ENCODE measurements around the gene PRRT4. TPM values are rescaled to one million over a fixed set of nuclear protein-coding genes. Genes with fewer than 3 reads are reported as not detected.

PRRT4 gene
- total and polyA plus RNA-seq, 5 donors from 2014 or later, result 0.06 to 0.42 TPM; not detected in 3

GRCh38 chr7:128347647-128348097 is 13.8 kb downstream of the PRRT4 start:
- peaks cover 29% of the 10 kb centered on the region for H3K27me3 Mint-ChIP-seq
- no peak overlapping the region for H3K27ac ChIP-seq (ENCODE audit: insufficient read depth, low read length, poor library complexity, severe bottlenecking)
- peak in 2 of 3 donors; percentile 23 to 30 for DNase-seq
- peak overlapping the region in 1 of 3 donors; percentile 33 for H3K27ac Mint-ChIP-seq
- H3K9me3 Mint-ChIP-seq, result peaks cover 0 to 4% (median 0%) of the 10 kb centered on the region in 7 donors
- no peak overlapping the region for H3K4me3 ChIP-seq (ENCODE audit: low read depth, low read length)
- H3K4me1 ChIP-seq (ENCODE audit: control insufficient read depth, insufficient read depth, low read length, poor library complexity, severe bottlenecking), result peaks cover 28% of the 10 kb centered on the region
- H3K27me3 ChIP-seq (ENCODE audit: control insufficient read depth, insufficient read depth, low read length), result peaks cover 6% of the 10 kb centered on the region
- peaks cover 0 to 13% (median 8%) of the 10 kb centered on the region in 4 donors for H3K4me1 Mint-ChIP-seq
- H3K36me3 Mint-ChIP-seq, result no peaks in the 10 kb centered on the region
- no peak for ATAC-seq (ENCODE audit: low read depth in 2 of 2)
- peak overlapping the region in 1 of 4 donors; percentile 4 for H3K4me3 Mint-ChIP-seq
- H3K36me3 ChIP-seq (ENCODE audit: control insufficient read depth, insufficient read depth, low read length), result no peaks in the 10 kb centered on the region
- no peaks in the 10 kb centered on the region for H3K9me3 ChIP-seq (ENCODE audit: control insufficient read depth in 2 of 2, low read length in 2 of 2)

- no peak overlapping the region for H3K4me3 ChIP-seq (ENCODE audit: low read depth, low read length)
- no peak overlapping the region for H3K27ac Mint-ChIP-seq
- peaks cover 19% of the 10 kb centered on the region for H3K27me3 Mint-ChIP-seq
Observed at GRCh38 chr7:128344431-128344774, 17.1 kb downstream of the PRRT4 start.

GRCh38 chr7:128343554-128344430 is 17.7 kb downstream of the PRRT4 start, which contains the start of gene RBM28:
TSS of gene RBM28 (minus strand) at chr7:128343908. CDS start at chr7:128343793, 115 bp downstream.
- no peaks in the 10 kb centered on the region for H3K9me3 ChIP-seq (ENCODE audit: control insufficient read depth in 2 of 2, low read length in 2 of 2)
- H3K4me3 ChIP-seq (ENCODE audit: low read depth, low read length), result peak within 1 kb of the TSS; percentile 100
- H3K4me1 ChIP-seq (ENCODE audit: control insufficient read depth, insufficient read depth, low read length, poor library complexity, severe bottlenecking), result peaks cover 25% of the 10 kb centered on the region
- peaks cover 7% of the 10 kb centered on the region for H3K36me3 ChIP-seq (ENCODE audit: control insufficient read depth, insufficient read depth, low read length)
- peak within 1 kb of the TSS; percentile 84 for H3K27ac ChIP-seq (ENCODE audit: insufficient read depth, low read length, poor library complexity, severe bottlenecking)
- ATAC-seq (ENCODE audit: low read depth in 2 of 2) (peak; percentile 93 to 96), DNase-seq (peak; percentile 79 to 94 (median 90))
- Mint-ChIP-seq H3K4me3 (peak within 1 kb of the TSS; percentile 95 to 99 (median 98)), H3K9me3 (peaks cover 0 to 2% (median 0%) of the 10 kb centered on the region in 7 donors), H3K4me1 (peaks cover 3 to 41% (median 31%) of the 10 kb centered on the region in 4 donors), H3K27me3 (peaks cover 18% of the 10 kb centered on the region), H3K27ac (peak within 1 kb of the TSS; percentile 88 to 95 (median 94)), H3K36me3 (peaks cover 6% of the 10 kb centered on the region)
- H3K27me3 ChIP-seq (ENCODE audit: control insufficient read depth, insufficient read depth, low read length), result peaks cover 3% of the 10 kb centered on the region

More at GRCh38 chr7:128344431-128344774, 17.1 kb downstream of the PRRT4 start:
- Mint-ChIP-seq H3K4me3 (peak overlapping the region in 2 of 4 donors; percentile 95 to 97), H3K4me1 (peaks cover 0 to 41% (median 31%) of the 10 kb centered on the region in 4 donors), H3K9me3 (peaks cover 0 to 3% (median 0%) of the 10 kb centered on the region in 7 donors), H3K36me3 (peaks cover 5% of the 10 kb centered on the region)
- H3K4me1 ChIP-seq (ENCODE audit: control insufficient read depth, insufficient read depth, low read length, poor library complexity, severe bottlenecking), result peaks cover 25% of the 10 kb centered on the region
- no peaks in the 10 kb centered on the region for H3K9me3 ChIP-seq (ENCODE audit: control insufficient read depth in 2 of 2, low read length in 2 of 2)
- H3K27ac ChIP-seq (ENCODE audit: insufficient read depth, low read length, poor library complexity, severe bottlenecking), result no peak overlapping the region
- H3K36me3 ChIP-seq (ENCODE audit: control insufficient read depth, insufficient read depth, low read length), result peaks cover under 1% of the 10 kb centered on the region
- DNase-seq (no peak), ATAC-seq (ENCODE audit: low read depth in 2 of 2) (no peak)
- H3K27me3 ChIP-seq (ENCODE audit: control insufficient read depth, insufficient read depth, low read length), result peaks cover 3% of the 10 kb centered on the region

GRCh38 chr7:128341733-128342132 is 19.8 kb downstream of the PRRT4 start:
- Histone ChIP-seq H3K27ac (ENCODE audit: insufficient read depth, low read length, poor library complexity, severe bottlenecking) (no peak overlapping the region), H3K4me1 (ENCODE audit: control insufficient read depth, insufficient read depth, low read length, poor library complexity, severe bottlenecking) (peaks cover 25% of the 10 kb centered on the region), H3K4me3 (ENCODE audit: low read depth, low read length) (no peak overlapping the region), H3K27me3 (ENCODE audit: control insufficient read depth, insufficient read depth, low read length) (no peaks in the 10 kb centered on the region), H3K9me3 (ENCODE audit: control insufficient read depth in 2 of 2, low read length in 2 of 2) (no peaks in the 10 kb centered on the region), H3K36me3 (ENCODE audit: control insufficient read depth, insufficient read depth, low read length) (peaks cover 26% of the 10 kb centered on the region)
- peak overlapping the region in 3 of 4 donors; percentile 50 to 98 (median 57) for H3K4me3 Mint-ChIP-seq
- H3K9me3 Mint-ChIP-seq, result no peaks in the 10 kb centered on the region
- peaks cover 4% of the 10 kb centered on the region for H3K27me3 Mint-ChIP-seq
- ATAC-seq (ENCODE audit: low read depth in 2 of 2) (no peak), DNase-seq (no peak)
- peaks cover 13 to 41% (median 31%) of the 10 kb centered on the region in 4 donors for H3K4me1 Mint-ChIP-seq
- peaks cover 17% of the 10 kb centered on the region for H3K36me3 Mint-ChIP-seq
- H3K27ac Mint-ChIP-seq, result peak overlapping the region in 1 of 3 donors; percentile 94

- no peak overlapping the region for H3K4me3 Mint-ChIP-seq
- Histone ChIP-seq H3K27ac (ENCODE audit: insufficient read depth, low read length, poor library complexity, severe bottlenecking) (no peak overlapping the region), H3K9me3 (ENCODE audit: control insufficient read depth in 2 of 2, low read length in 2 of 2) (no peaks in the 10 kb centered on the region), H3K4me1 (ENCODE audit: control insufficient read depth, insufficient read depth, low read length, poor library complexity, severe bottlenecking) (no peaks in the 10 kb centered on the region), H3K4me3 (ENCODE audit: low read depth, low read length) (no peak overlapping the region), H3K27me3 (ENCODE audit: control insufficient read depth, insufficient read depth, low read length) (no peaks in the 10 kb centered on the region), H3K36me3 (ENCODE audit: control insufficient read depth, insufficient read depth, low read length) (peaks cover 80% of the 10 kb centered on the region)
- H3K36me3 Mint-ChIP-seq, result peaks cover 60% of the 10 kb centered on the region
- no peaks in the 10 kb centered on the region for H3K9me3 Mint-ChIP-seq
- H3K27me3 Mint-ChIP-seq, result no peaks in the 10 kb centered on the region
- DNase-seq (no peak), ATAC-seq (ENCODE audit: low read depth in 2 of 2) (no peak)
- peaks cover 10 to 13% (median 11%) of the 10 kb centered on the region in 4 donors for H3K4me1 Mint-ChIP-seq
- H3K27ac Mint-ChIP-seq, result no peak overlapping the region
Observed at GRCh38 chr7:128335730-128336129, 25.8 kb downstream of the PRRT4 start.

GRCh38 chr7:128324368-128324680 is 37.2 kb downstream of the PRRT4 start:
- Histone ChIP-seq H3K4me1 (ENCODE audit: control insufficient read depth, insufficient read depth, low read length, poor library complexity, severe bottlenecking) (no peaks in the 10 kb centered on the region), H3K9me3 (ENCODE audit: control insufficient read depth in 2 of 2, low read length in 2 of 2) (no peaks in the 10 kb centered on the region), H3K27ac (ENCODE audit: insufficient read depth, low read length, poor library complexity, severe bottlenecking) (no peak overlapping the region), H3K27me3 (ENCODE audit: control insufficient read depth, insufficient read depth, low read length) (no peaks in the 10 kb centered on the region), H3K36me3 (ENCODE audit: control insufficient read depth, insufficient read depth, low read length) (peaks cover 68% of the 10 kb centered on the region), H3K4me3 (ENCODE audit: low read depth, low read length) (no peak overlapping the region)
- Mint-ChIP-seq H3K4me1 (peaks cover 5 to 18% (median 10%) of the 10 kb centered on the region in 4 donors), H3K4me3 (no peak overlapping the region), H3K9me3 (no peaks in the 10 kb centered on the region), H3K36me3 (peaks cover 39% of the 10 kb centered on the region), H3K27me3 (no peaks in the 10 kb centered on the region), H3K27ac (peak overlapping the region in 1 of 3 donors; percentile 75)
- DNase-seq (no peak), ATAC-seq (ENCODE audit: low read depth in 2 of 2) (no peak)

- H3K27ac Mint-ChIP-seq, result peak overlapping the region in 1 of 3 donors; percentile 75
- Histone ChIP-seq H3K36me3 (ENCODE audit: control insufficient read depth, insufficient read depth, low read length) (peaks cover 70% of the 10 kb centered on the region), H3K9me3 (ENCODE audit: control insufficient read depth in 2 of 2, low read length in 2 of 2) (no peaks in the 10 kb centered on the region), H3K27me3 (ENCODE audit: control insufficient read depth, insufficient read depth, low read length) (no peaks in the 10 kb centered on the region), H3K4me1 (ENCODE audit: control insufficient read depth, insufficient read depth, low read length, poor library complexity, severe bottlenecking) (no peaks in the 10 kb centered on the region), H3K27ac (ENCODE audit: insufficient read depth, low read length, poor library complexity, severe bottlenecking) (no peak overlapping the region), H3K4me3 (ENCODE audit: low read depth, low read length) (no peak overlapping the region)
- DNase-seq (no peak), ATAC-seq (ENCODE audit: low read depth in 2 of 2) (no peak)
- H3K9me3 Mint-ChIP-seq, result no peaks in the 10 kb centered on the region
- H3K36me3 Mint-ChIP-seq, result peaks cover 43% of the 10 kb centered on the region
- H3K4me3 Mint-ChIP-seq, result no peak overlapping the region
- H3K27me3 Mint-ChIP-seq, result no peaks in the 10 kb centered on the region
- peaks cover 5 to 20% (median 10%) of the 10 kb centered on the region in 4 donors for H3K4me1 Mint-ChIP-seq
Observed at GRCh38 chr7:128323459-128324367, 37.8 kb downstream of the PRRT4 start.

Data from CD4-positive, CD25-positive, alpha-beta regulatory T cell (primary cell).